Keratinocyte (primary cell): ENCODE data around the gene NCKAP5. TPM values are rescaled to one million over a fixed set of nuclear protein-coding genes. Genes with fewer than 3 reads are reported as not detected.

Experiments used
- DNase-seq: peaks from one replicate; pipeline ENCODE4 v3.0.0-alpha.2; 2011; ENCODE audit warnings: low read depth, missing footprints, low spot score
- FAIRE-seq: peaks from 2 replicates; lab custom pipeline; 2011; peaks lifted over from hg19 to GRCh38; lab: Jason Lieb, UNC
- H2AFZ ChIP-seq: 2 replicates; pipeline ENCODE4 v1.6.0; 2012; ENCODE audit warnings: low read length, control low read depth, inconsistent platforms; ENCODE audit not compliant: control insufficient read depth
- H3K27ac ChIP-seq: 2 replicates; pipeline ENCODE4 v1.5.1; 2011; ENCODE audit warnings: low read length; ENCODE audit not compliant: control insufficient read depth, insufficient read depth
- H3K27me3 ChIP-seq: 3 replicates; pipeline ENCODE4 v1.6.0; 2011; ENCODE audit warnings: low read length; ENCODE audit not compliant: control insufficient read depth, insufficient read depth; ENCODE audit errors: extremely low read depth
- H3K36me3 ChIP-seq, 2 experiments: 2 replicates in 1 of 2; 3 replicates in 1 of 2; pipeline ENCODE4 v1.5.1; 2011; ENCODE audit warnings: low read length in 2 of 2, mild to moderate bottlenecking in 1 of 2; ENCODE audit not compliant: control insufficient read depth in 2 of 2, insufficient read depth in 2 of 2; ENCODE audit errors: extremely low read depth in 1 of 2
- H3K4me1 ChIP-seq: 3 replicates; pipeline ENCODE4 v1.5.1; 2011; ENCODE audit warnings: low read length; ENCODE audit not compliant: control insufficient read depth, insufficient read depth; ENCODE audit errors: extremely low read depth
- H3K4me2 ChIP-seq: 3 replicates; pipeline ENCODE4 v1.6.0; 2011; ENCODE audit warnings: low read depth, low read length; ENCODE audit not compliant: control insufficient read depth, insufficient read depth; ENCODE audit errors: extremely low read depth
- H3K4me3 ChIP-seq, 3 experiments: fragments of 200-600 bp in 1 of 3; sonication (generic) in 1 of 3; 2 replicates in 2 of 3; 3 replicates in 1 of 3; pipeline ENCODE4 v1.5.1; 2011 to 2016; ENCODE audit warnings: low read length in 3 of 3, mild to moderate bottlenecking in 3 of 3, control low read depth in 2 of 3, inconsistent platforms in 1 of 3, low read depth in 1 of 3, mixed read lengths in 1 of 3, mixed run types in 1 of 3, moderate library complexity in 1 of 3; ENCODE audit not compliant: control insufficient read depth in 2 of 3, insufficient read depth in 2 of 3; ENCODE audit errors: extremely low read depth in 1 of 3
- H3K79me2 ChIP-seq: 2 replicates; pipeline ENCODE4 v1.6.0; 2012; ENCODE audit warnings: low read length; ENCODE audit not compliant: control insufficient read depth, insufficient read depth
- H3K9ac ChIP-seq: 3 replicates; pipeline ENCODE4 v1.6.0; 2011; ENCODE audit warnings: low read length; ENCODE audit not compliant: control insufficient read depth, insufficient read depth; ENCODE audit errors: extremely low read depth
- H3K9me1 ChIP-seq: 3 replicates; pipeline ENCODE4 v1.6.0; 2011; ENCODE audit warnings: low read length; ENCODE audit not compliant: control insufficient read depth, insufficient read depth; ENCODE audit errors: extremely low read depth
- H3K9me3 ChIP-seq: 2 replicates; pipeline ENCODE4 v1.5.1; 2012; ENCODE audit warnings: low read depth, low read length; ENCODE audit not compliant: control insufficient read depth
- H4K20me1 ChIP-seq: 3 replicates; pipeline ENCODE4 v1.6.0; 2011; ENCODE audit warnings: low read length; ENCODE audit not compliant: control insufficient read depth, insufficient read depth; ENCODE audit errors: extremely low read depth
- EZH2 ChIP-seq: IDR thresholded peaks from one replicate; pipeline ENCODE4 v1.6.1; 2012; ENCODE audit warnings: inconsistent platforms, mild to moderate bottlenecking, low read length, moderate library complexity
- dilution Hi-C: fragments of 300-500 bp; cut with MboI; formaldehyde crosslinking; loops from one replicate; pipeline ENCODE4 v1.7.0; 2020; ENCODE audit warnings: low sequenced_read_pairs; ENCODE audit not compliant: extremely low pct_ligation_motif_present
- polyA plus RNA-seq, 5 experiments: library from polyadenylated mRNA; depleted of rRNA in 3 of 5; stranded (reverse) in 3 of 5; stranded (forward) in 1 of 5; unstranded in 1 of 5; fragments of >200 nt; gene quantifications; 1 replicate in 1 of 5; 2 replicates in 3 of 5; 3 replicates in 1 of 5; pipeline versions ENCODE4 v1.2.1 to v1.2.3, GENCODE V29; 2011 to 2012; ENCODE audit warnings: missing spikeins in 2 of 5, low read depth in 1 of 5, low replicate concordance in 1 of 5
- TF ChIP-seq, protein P1 (sequence below), 3 experiments: IDR thresholded peaks in 1 of 3; conservative IDR thresholded peaks in 1 of 3; optimal IDR thresholded peaks in 1 of 3; 2 replicates in 2 of 3; 3 replicates in 1 of 3; pipeline versions ENCODE3 to v1.5.1; 2011; ENCODE audit warnings: low read length in 3 of 3, mild to moderate bottlenecking in 3 of 3, moderate library complexity in 2 of 3, control low read depth in 1 of 3, inconsistent platforms in 1 of 3; ENCODE audit not compliant: insufficient read depth in 2 of 3; ENCODE audit errors: extremely low read depth in 1 of 3

The NCKAP5 gene
- polyA plus RNA-seq, 1 donor (not counting 4 experiments of a cell fraction or from before 2014, with no cell fraction given), result 3.6 TPM

DNA sequence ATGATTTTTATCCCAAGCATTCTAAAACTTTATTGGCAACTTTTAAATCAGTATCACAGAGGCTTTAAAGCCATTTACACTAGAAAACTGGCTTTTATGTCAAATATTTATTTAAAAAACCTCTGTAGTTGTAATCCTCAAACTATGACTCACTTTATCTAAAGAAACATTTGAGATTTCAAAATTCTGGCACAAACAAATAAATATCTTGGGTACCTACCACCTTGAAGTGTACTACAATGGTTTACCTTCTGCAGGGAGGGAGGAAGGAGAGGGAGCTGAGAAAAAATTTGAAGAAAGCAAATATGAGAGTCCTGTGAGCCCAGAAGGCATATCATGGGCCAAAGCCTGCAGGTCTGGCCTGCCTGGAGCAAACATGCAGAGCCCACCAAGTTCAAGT lies 155.6 kb downstream of the NCKAP5 start:
- Histone ChIP-seq H4K20me1 (no peaks in the 10 kb centered on the region), H3K4me2 (no peak overlapping the region), H2AFZ (no peak overlapping the region), H3K27ac (no peak overlapping the region), H3K27me3 (no peaks in the 10 kb centered on the region), H3K36me3 (no peaks in the 10 kb centered on the region), H3K9me3 (no peaks in the 10 kb centered on the region), H3K9me1 (no peaks in the 10 kb centered on the region), H3K79me2 (no peaks in the 10 kb centered on the region), H3K4me3 (no peak overlapping the region), H3K9ac (no peak overlapping the region), H3K4me1 (no peaks in the 10 kb centered on the region)
- TF ChIP-seq, protein P1, sequence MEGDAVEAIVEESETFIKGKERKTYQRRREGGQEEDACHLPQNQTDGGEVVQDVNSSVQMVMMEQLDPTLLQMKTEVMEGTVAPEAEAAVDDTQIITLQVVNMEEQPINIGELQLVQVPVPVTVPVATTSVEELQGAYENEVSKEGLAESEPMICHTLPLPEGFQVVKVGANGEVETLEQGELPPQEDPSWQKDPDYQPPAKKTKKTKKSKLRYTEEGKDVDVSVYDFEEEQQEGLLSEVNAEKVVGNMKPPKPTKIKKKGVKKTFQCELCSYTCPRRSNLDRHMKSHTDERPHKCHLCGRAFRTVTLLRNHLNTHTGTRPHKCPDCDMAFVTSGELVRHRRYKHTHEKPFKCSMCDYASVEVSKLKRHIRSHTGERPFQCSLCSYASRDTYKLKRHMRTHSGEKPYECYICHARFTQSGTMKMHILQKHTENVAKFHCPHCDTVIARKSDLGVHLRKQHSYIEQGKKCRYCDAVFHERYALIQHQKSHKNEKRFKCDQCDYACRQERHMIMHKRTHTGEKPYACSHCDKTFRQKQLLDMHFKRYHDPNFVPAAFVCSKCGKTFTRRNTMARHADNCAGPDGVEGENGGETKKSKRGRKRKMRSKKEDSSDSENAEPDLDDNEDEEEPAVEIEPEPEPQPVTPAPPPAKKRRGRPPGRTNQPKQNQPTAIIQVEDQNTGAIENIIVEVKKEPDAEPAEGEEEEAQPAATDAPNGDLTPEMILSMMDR (optimal IDR thresholded peaks at IDR 0.05 in 1 of 3, IDR thresholded peaks at IDR 0.05 in 1 of 3, conservative IDR thresholded peaks at IDR 0.05 in 1 of 3; ENCODE audit: extremely low read depth in 1 of 3, insufficient read depth in 2 of 3, low read length in 3 of 3), result no peak
- no peak for TF ChIP-seq EZH2
- FAIRE-seq (no peak), DNase-seq (no peak)
- dilution Hi-C loops, result no loop called here

DNA sequence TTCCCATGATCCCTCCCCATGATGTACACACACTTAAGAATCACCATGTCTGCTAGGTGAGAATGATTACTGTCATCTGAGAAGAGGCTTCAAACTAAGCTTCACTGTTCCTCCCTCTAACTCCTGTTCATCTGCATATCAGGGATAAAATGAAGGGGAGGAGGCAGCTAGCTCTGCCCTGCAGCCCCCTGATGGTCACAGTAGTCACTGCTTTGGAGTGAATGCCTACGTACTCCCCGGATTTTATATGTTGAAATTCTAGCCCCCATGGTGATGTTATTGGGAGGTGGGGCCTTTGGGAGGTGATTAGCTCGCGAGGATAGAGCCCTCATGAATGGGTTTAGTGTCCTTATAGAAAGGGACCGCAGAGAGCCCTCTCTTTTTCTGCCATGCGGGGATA lies 156.4 kb downstream of the NCKAP5 start:
- Histone ChIP-seq H3K9ac (no peak overlapping the region), H3K27me3 (no peaks in the 10 kb centered on the region), H3K36me3 (no peaks in the 10 kb centered on the region), H4K20me1 (no peaks in the 10 kb centered on the region), H3K4me3 (no peak overlapping the region), H2AFZ (no peak overlapping the region), H3K79me2 (no peaks in the 10 kb centered on the region), H3K9me1 (no peaks in the 10 kb centered on the region), H3K4me2 (no peak overlapping the region), H3K27ac (no peak overlapping the region), H3K9me3 (no peaks in the 10 kb centered on the region), H3K4me1 (no peaks in the 10 kb centered on the region)
- dilution Hi-C loops, result no loop called here
- DNase-seq (no peak), FAIRE-seq (no peak)
- TF ChIP-seq, protein P1 (optimal IDR thresholded peaks at IDR 0.05 in 1 of 3, IDR thresholded peaks at IDR 0.05 in 1 of 3, conservative IDR thresholded peaks at IDR 0.05 in 1 of 3; ENCODE audit: extremely low read depth in 1 of 3, insufficient read depth in 2 of 3, low read length in 3 of 3), result no peak
- TF ChIP-seq EZH2, result no peak
